Lung (tissue), 16 donors: Measurements from ENCODE around the gene CLK3. TPM values are rescaled to one million over a fixed set of nuclear protein-coding genes. Genes with fewer than 3 reads are reported as not detected.

ENCODE experiments used
- ATAC-seq: fragments of 200-7000 bp; cut with Tn5 transposase; one replicate; pipeline ENCODE4 v1.9.1; 2020; ENCODE audit warnings: moderate number of reproducible peaks; ENCODE audit not compliant: insufficient read depth, low FRiP score
- DNase-seq, 3 donors: peaks; one replicate each; pipeline ENCODE4 v3.0.0-alpha.2; 2013 to 2017
- H3K27ac ChIP-seq, 2 donors: one replicate each; pipeline ENCODE4 v1.5.1; 2013; ENCODE audit warnings: mild to moderate bottlenecking in 2 of 2, moderate library complexity in 2 of 2, control low read depth in 1 of 2, inconsistent platforms in 1 of 2, low read depth in 1 of 2, low read length in 1 of 2
- H3K27me3 ChIP-seq, 3 donors: one replicate each; pipeline ENCODE4 v1.5.1; 2013; ENCODE audit warnings: low read length in 2 of 3; ENCODE audit not compliant: control insufficient read depth in 3 of 3, insufficient read depth in 3 of 3
- H3K36me3 ChIP-seq, 4 donors: one replicate each; pipeline ENCODE4 v1.5.1; 2013; ENCODE audit warnings: low read length in 4 of 4, mild to moderate bottlenecking in 1 of 4, moderate library complexity in 1 of 4; ENCODE audit not compliant: control insufficient read depth in 4 of 4, insufficient read depth in 4 of 4
- H3K4me1 ChIP-seq, 5 donors: one replicate each; pipeline ENCODE4 v1.5.1; 2013; ENCODE audit warnings: low read length in 5 of 5, mild to moderate bottlenecking in 2 of 5, moderate library complexity in 1 of 5; ENCODE audit not compliant: control insufficient read depth in 5 of 5, insufficient read depth in 5 of 5
- H3K4me3 ChIP-seq: one replicate; pipeline ENCODE4 v1.5.1; 2013; ENCODE audit warnings: mild to moderate bottlenecking, control low read depth, moderate library complexity
- H3K9ac ChIP-seq, 2 donors: one replicate each; pipeline ENCODE4 v1.5.1; 2013; ENCODE audit warnings: low read length in 2 of 2, control low read depth in 1 of 2; ENCODE audit not compliant: insufficient read depth in 1 of 2
- H3K9me3 ChIP-seq, 4 donors: one replicate each; pipeline ENCODE4 v1.5.1; 2013; ENCODE audit warnings: low read length in 3 of 4, mild to moderate bottlenecking in 1 of 4, moderate library complexity in 1 of 4; ENCODE audit not compliant: control insufficient read depth in 4 of 4, insufficient read depth in 3 of 4
- WGBS, 2 donors: extraction: QIAGEN DNeasy Blood & Tissue Kit; methylation state at CpG; one replicate each; pipeline ENCODE4 v1.1.7; 2013; 5-methylcytosine and 5-hydroxymethylcytosine counted together
- long read RNA-seq, 5 donors: transcript quantifications; one replicate each; lab custom pipeline, GENCODE V29; 2026
- polyA plus RNA-seq, 2 donors: library from polyadenylated mRNA; stranded (reverse); fragments of 200-250 nt; gene quantifications; one replicate each; pipeline ENCODE4 v1.2.1, GENCODE V29; 2013
- total RNA-seq, 2 donors: library from RNA; depleted of rRNA in 1 of 2; stranded (reverse); fragments of >200 nt in 1 of 2; gene quantifications; one replicate each; pipeline ENCODE4 v1.2.1, GENCODE V29; 2014 to 2021
- TF ChIP-seq, protein P1 (sequence below): IDR thresholded peaks from 2 replicates; pipeline ENCODE4 v1.5.1; 2012; ENCODE audit warnings: mild to moderate bottlenecking; ENCODE audit errors: control extremely low read depth, extremely low read depth
- donor health status: control.
- donor health status: control.
- donor health status: Bipolar disorder and iron deficiency.
- donor health status: healthy.
- donor health status: DM: yes; HTN: yes; CAD: no.

CLK3 gene
- total RNA-seq (10 to 100 TPM; 65.9 to 70.4 TPM), polyA plus RNA-seq (10 to 100 TPM; 56.1 to 63.3 TPM)
- long read RNA-seq, donor 1, transcript CLK3-202 (13 exons, 2,621 nt), result minor isoform, 9 of 21 reads
- long read RNA-seq, donor 1, transcript CLK3-222 (1 exons, 958 nt), result major isoform, 10 of 21 reads
- long read RNA-seq, donor 1, partial matches to known transcripts, result 0 of 21 reads
- long read RNA-seq, donor 1, other reads (novel, unspliced or antisense), result 0 of 21 reads
- long read RNA-seq, donor 2, partial matches to known transcripts, result 0 of 5 reads
- long read RNA-seq, donor 2, other reads (novel, unspliced or antisense), result 0 of 5 reads
- long read RNA-seq, donor 3, transcript CLK3-222 (1 exons, 958 nt), result major isoform, 7 of 12 reads
- long read RNA-seq, donor 3, partial matches to known transcripts, result 0 of 12 reads
- long read RNA-seq, donor 3, other reads (novel, unspliced or antisense), result 0 of 12 reads
- long read RNA-seq, donor 4, transcript CLK3-222 (1 exons, 958 nt), result major isoform, 7 of 17 reads
- long read RNA-seq, donor 4, partial matches to known transcripts, result 0 of 17 reads
- long read RNA-seq, donor 4, other reads (novel, unspliced or antisense), result 6 of 17 reads
- long read RNA-seq, donor 5, transcript CLK3-222 (1 exons, 958 nt), result major isoform, 9 of 28 reads
- long read RNA-seq, donor 5, transcript CLK3-202 (13 exons, 2,621 nt), result major isoform, 9 of 28 reads
- long read RNA-seq, donor 5, partial matches to known transcripts, result 7 of 28 reads
- long read RNA-seq, donor 5, other reads (novel, unspliced or antisense), result 0 of 28 reads

DNA sequence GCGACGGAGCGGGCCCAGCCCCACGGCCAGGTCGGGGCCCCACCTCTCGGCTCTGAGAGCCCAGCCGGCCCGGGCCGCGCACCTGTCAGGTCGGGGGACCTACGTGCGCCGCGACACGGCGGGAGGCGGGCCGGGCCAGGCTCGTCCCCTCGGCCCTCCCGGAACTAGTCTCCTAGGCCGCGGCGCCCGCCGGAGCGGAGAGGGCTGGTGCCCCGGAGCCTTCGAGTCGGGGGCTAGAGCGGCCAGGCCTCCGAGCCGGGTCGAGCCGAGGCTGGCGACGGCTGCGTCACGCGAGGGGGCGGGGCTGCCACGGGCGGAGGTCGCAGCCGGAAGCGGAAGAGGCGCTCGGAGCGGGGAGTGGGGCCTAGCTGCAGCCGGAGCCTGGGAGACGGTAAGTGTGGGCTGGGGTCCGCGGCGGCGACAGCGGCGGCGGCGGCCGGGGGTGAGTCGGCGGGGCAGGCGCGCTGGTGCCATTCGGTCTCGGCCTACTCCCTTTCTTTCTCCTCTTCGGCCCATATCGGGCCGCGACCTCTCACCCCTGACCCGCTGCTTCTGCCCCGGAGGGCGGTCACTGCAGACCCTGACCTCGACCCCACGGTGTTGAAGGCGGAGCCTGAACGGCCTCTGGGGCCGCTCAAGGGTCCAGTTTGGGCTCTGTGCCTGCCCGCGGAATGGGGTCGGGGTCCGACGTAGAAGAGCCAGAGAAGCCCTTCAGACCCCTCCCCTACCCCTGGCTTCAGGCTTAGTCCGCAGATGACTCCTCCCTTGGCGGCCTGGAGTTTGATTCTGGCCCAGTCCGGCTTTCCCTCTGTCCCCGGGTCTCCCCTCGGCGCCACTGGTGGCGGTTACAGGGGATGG lies at the start of gene CLK3:
CLK3 (plus strand) TSS at position 329 of the 858 bp plus-strand sequence. CDS start 3,361 bp downstream, outside the sequence.
- Histone ChIP-seq H3K9ac (peak within 1 kb of the TSS; percentile 81 to 99), H3K27ac (peak within 1 kb of the TSS; percentile 96 to 98), H3K4me1 (peaks cover 12 to 30% (median 13%) of the 10 kb centered on the region in 5 donors), H3K27me3 (no peaks in the 10 kb centered on the region), H3K4me3 (peak within 1 kb of the TSS; percentile 94), H3K36me3 (peaks cover 3 to 23% (median 16%) of the 10 kb centered on the region in 4 donors), H3K9me3 (no peaks in the 10 kb centered on the region)
- TF ChIP-seq, protein P1, sequence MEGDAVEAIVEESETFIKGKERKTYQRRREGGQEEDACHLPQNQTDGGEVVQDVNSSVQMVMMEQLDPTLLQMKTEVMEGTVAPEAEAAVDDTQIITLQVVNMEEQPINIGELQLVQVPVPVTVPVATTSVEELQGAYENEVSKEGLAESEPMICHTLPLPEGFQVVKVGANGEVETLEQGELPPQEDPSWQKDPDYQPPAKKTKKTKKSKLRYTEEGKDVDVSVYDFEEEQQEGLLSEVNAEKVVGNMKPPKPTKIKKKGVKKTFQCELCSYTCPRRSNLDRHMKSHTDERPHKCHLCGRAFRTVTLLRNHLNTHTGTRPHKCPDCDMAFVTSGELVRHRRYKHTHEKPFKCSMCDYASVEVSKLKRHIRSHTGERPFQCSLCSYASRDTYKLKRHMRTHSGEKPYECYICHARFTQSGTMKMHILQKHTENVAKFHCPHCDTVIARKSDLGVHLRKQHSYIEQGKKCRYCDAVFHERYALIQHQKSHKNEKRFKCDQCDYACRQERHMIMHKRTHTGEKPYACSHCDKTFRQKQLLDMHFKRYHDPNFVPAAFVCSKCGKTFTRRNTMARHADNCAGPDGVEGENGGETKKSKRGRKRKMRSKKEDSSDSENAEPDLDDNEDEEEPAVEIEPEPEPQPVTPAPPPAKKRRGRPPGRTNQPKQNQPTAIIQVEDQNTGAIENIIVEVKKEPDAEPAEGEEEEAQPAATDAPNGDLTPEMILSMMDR, result no peak
- DNase-seq (peak; percentile 96 to 99 (median 98)), ATAC-seq (peak; percentile 89)
- 0 to 1% methylated on average over 65 to 91 of the region's 91 CpGs for WGBS, 2 donors

DNA sequence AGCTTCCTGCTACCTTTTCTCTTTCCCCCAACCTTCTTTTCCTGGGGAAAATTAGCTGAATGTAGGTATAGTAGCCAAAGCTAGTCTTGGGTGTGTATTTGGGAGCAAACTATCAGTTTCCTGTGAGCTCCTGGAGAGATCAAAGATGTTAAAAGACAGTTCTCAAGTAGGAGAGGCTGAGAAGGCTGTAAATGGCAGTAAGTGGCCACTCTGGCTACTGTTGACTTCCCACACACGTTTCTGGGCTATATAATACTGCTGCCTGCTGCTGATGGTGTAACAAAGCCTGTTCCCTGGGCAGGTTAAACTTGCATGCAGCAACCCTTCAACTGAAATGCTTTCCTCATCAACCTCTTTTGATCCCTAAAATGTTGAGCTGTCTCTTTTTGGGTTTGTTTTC lies 47.0 kb upstream of the CLK3 start:
- Histone ChIP-seq H3K4me1 (peaks cover 0 to 6% (median 0%) of the 10 kb centered on the region in 5 donors), H3K36me3 (peaks cover 0 to 7% (median 3%) of the 10 kb centered on the region in 4 donors), H3K27me3 (no peaks in the 10 kb centered on the region), H3K4me3 (no peak overlapping the region), H3K9me3 (no peaks in the 10 kb centered on the region), H3K27ac (no peak overlapping the region), H3K9ac (no peak overlapping the region)
- 43 to 67% methylated on average over 1 of the region's 1 CpG for WGBS, 2 donors
- ATAC-seq, result no peak
- DNase-seq, result no peak
- TF ChIP-seq, protein P1, result no peak

DNA sequence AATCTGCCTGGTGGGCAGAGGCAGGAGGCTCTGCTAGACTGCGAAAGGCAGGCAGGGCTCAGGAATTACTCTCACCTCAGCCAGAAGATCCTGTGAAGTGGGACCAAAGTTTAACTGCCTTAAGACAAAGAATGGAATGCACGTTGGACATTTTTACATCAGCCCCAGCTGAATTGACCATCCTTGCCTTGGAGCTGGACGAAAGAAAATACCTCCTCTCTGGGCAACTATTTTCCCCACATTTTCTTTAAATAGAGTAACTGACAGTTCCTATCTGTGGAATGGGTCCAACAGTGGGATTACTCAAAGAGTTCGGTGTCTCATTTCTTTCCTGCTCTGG lies 45.9 kb upstream of the CLK3 start:
- DNase-seq, result no peak
- Histone ChIP-seq H3K36me3 (peaks cover 0 to 16% (median 6%) of the 10 kb centered on the region in 4 donors), H3K9ac (no peak overlapping the region), H3K4me1 (peaks cover 0 to 6% (median 0%) of the 10 kb centered on the region in 5 donors), H3K27ac (no peak overlapping the region), H3K4me3 (no peak overlapping the region), H3K27me3 (no peaks in the 10 kb centered on the region), H3K9me3 (no peaks in the 10 kb centered on the region)
- TF ChIP-seq, protein P1, result no peak
- ATAC-seq, result no peak
- 84 to 88% methylated on average over 4 of the region's 4 CpGs for whole genome bisulfite sequencing, 2 donors
